A673 (cell line): ENCODE results near the gene DYNC1LI1. TPM values are rescaled to one million over a fixed set of nuclear protein-coding genes. Genes with fewer than 3 reads are reported as not detected.
"Not testable (repeated sequence)": the region's sequence is repeated elsewhere in the genome, so short reads cannot be mapped to it uniquely, and the experiment has no call there.

Source experiments
- BruUV-seq: library from RNA; stranded (reverse); fragments of 400-500 nt; replicated peaks from 2 replicates; lab custom pipeline; 2021; lab: Mats Ljungman, UMichigan
- CTCF ChIA-PET: fragments of 300-600 bp; sonication (Branson Sonifier 250); formaldehyde crosslinking; loops from one replicate; lab custom pipeline; 2022; ENCODE audit warnings: antibody characterized with exemption; lab: Charles Lee
- POLR2A ChIA-PET: fragments of 300-600 bp; sonication (Branson Sonifier 250); formaldehyde crosslinking; loops from one replicate; lab custom pipeline; 2022; ENCODE audit warnings: antibody characterized with exemption; ENCODE audit not compliant: low non-redundant PET; lab: Charles Lee
- DNase-seq: peaks from one replicate; pipeline ENCODE4 v3.0.0-alpha.2; 2015; ENCODE audit warnings: low spot score
- H3K27ac ChIP-seq: fragments of 200-600 bp; sonication (generic); 2 replicates; pipeline ENCODE4 v1.5.1; 2016; ENCODE audit warnings: mixed run types, low read depth, mild to moderate bottlenecking, mixed read lengths, antibody characterized with exemption, low read length; ENCODE audit not compliant: poor library complexity, severe bottlenecking
- H3K27me3 ChIP-seq: fragments of 200-600 bp; sonication (generic); replicated peaks from 2 replicates; pipeline ENCODE4 v1.6.1; 2017; ENCODE audit warnings: mixed run types, low read depth, mild to moderate bottlenecking, mixed read lengths, antibody characterized with exemption, low read length; ENCODE audit not compliant: insufficient read depth, poor library complexity
- H3K36me3 ChIP-seq: fragments of 200-600 bp; sonication (generic); 2 replicates; pipeline ENCODE4 v1.6.1; 2016; ENCODE audit warnings: mixed run types, mild to moderate bottlenecking, mixed read lengths, antibody characterized with exemption, low read length; ENCODE audit not compliant: insufficient read depth, poor library complexity, severe bottlenecking
- H3K4me1 ChIP-seq: fragments of 200-600 bp; sonication (generic); 2 replicates; pipeline ENCODE4 v1.6.1; 2017; ENCODE audit warnings: mixed run types, mild to moderate bottlenecking, mixed read lengths, antibody characterized with exemption, low read length; ENCODE audit not compliant: insufficient read depth, poor library complexity, severe bottlenecking
- H3K4me3 ChIP-seq: fragments of 200-600 bp; sonication (generic); 2 replicates; pipeline ENCODE4 v1.5.1; 2016; ENCODE audit warnings: low read depth, mixed run types, mild to moderate bottlenecking, mixed read lengths, low read length; ENCODE audit not compliant: poor library complexity, severe bottlenecking
- H3K9me3 ChIP-seq: fragments of 200-600 bp; sonication (generic); 2 replicates; pipeline ENCODE4 v1.6.1; 2016; ENCODE audit warnings: mixed run types, low read depth, mild to moderate bottlenecking, mixed read lengths, antibody characterized with exemption, low read length; ENCODE audit not compliant: poor library complexity, severe bottlenecking
- EZH2 ChIP-seq: fragments of 200-600 bp; sonication (generic); IDR thresholded peaks from 2 replicates; pipeline ENCODE4 v1.6.1; 2017; ENCODE audit warnings: borderline replicate concordance, low read depth, mild to moderate bottlenecking, mixed read lengths, antibody characterized with exemption, low read length; ENCODE audit not compliant: poor library complexity, severe bottlenecking
- intact Hi-C: fragments of 100-400 bp; cut with micrococcal nuclease; formaldehyde crosslinking; loops from one replicate; pipeline ENCODE4 v1.10.0; 2022; ENCODE audit not compliant: unreplicated experiment
- total RNA-seq: library from RNA; stranded (reverse); gene quantifications from 2 replicates; pipeline ENCODE4 v1.2.3, GENCODE V29; 2021
- TF ChIP-seq, protein P1 (sequence below): fragments of 300-800, 200-600 bp; sonication (generic); conservative IDR thresholded peaks from 2 replicates; pipeline ENCODE4 v1.5.1; 2017; ENCODE audit warnings: low read depth, mild to moderate bottlenecking, antibody characterized with exemption, low read length, moderate library complexity, mixed read lengths

Gene DYNC1LI1
- total RNA-seq, 1 experiment from 2014 or later = 73.1 TPM

DNA sequence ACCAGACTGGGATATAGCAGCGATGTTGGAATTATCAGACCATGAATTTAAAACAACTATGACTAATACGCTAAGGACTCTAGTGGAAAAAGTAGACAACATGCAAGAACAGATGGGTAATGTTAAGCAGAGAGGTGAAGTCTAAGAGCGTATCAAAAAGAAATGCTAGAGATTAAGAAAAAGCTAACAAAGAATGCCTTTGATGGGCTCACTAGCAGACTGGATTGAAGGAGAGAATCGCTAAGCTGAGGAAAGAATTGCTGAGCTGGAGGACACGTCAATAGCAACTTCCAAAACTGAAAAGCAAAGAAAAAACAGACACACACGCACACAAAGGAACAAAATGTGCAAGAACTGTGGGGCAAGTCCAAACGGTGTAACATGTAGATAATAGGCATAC, 48.0 kb downstream of the DYNC1LI1 start:
- POLR2A ChIA-PET = no interaction called here
- no peaks in the 10 kb centered on the region for H3K4me1 ChIP-seq
- H3K9me3 ChIP-seq = no peaks in the 10 kb centered on the region
- TF ChIP-seq, protein P1, sequence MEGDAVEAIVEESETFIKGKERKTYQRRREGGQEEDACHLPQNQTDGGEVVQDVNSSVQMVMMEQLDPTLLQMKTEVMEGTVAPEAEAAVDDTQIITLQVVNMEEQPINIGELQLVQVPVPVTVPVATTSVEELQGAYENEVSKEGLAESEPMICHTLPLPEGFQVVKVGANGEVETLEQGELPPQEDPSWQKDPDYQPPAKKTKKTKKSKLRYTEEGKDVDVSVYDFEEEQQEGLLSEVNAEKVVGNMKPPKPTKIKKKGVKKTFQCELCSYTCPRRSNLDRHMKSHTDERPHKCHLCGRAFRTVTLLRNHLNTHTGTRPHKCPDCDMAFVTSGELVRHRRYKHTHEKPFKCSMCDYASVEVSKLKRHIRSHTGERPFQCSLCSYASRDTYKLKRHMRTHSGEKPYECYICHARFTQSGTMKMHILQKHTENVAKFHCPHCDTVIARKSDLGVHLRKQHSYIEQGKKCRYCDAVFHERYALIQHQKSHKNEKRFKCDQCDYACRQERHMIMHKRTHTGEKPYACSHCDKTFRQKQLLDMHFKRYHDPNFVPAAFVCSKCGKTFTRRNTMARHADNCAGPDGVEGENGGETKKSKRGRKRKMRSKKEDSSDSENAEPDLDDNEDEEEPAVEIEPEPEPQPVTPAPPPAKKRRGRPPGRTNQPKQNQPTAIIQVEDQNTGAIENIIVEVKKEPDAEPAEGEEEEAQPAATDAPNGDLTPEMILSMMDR = no peak
- TF ChIP-seq EZH2 = no peak
- intact Hi-C loops = no loop called here
- H3K4me3 ChIP-seq = no peak overlapping the region
- CTCF ChIA-PET = no interaction called here
- no peak for DNase-seq
- H3K27ac ChIP-seq = no peak overlapping the region
- no peaks in the 10 kb centered on the region for H3K27me3 ChIP-seq
- H3K36me3 ChIP-seq = peaks cover 34% of the 10 kb centered on the region
- no TSS peak for BruUV-seq

DNA sequence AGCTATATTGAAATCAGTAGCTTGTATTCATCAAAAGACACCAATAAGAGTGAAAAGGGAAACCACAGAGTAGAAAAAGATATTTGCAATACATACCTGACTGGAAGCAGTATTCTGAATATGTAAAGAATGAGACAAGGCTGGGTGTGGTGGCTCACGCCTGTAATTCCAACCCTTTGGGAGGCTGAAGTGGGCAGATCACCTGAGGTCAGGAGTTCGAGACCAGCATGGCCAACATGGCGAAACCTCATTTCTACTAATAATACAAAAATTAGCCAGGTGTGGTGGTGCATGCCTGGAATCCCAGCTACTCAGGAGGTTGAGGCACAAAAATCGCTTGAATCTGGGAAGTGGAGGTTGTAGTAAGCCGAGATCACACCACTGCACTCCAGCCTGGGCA, 51.7 kb downstream of the DYNC1LI1 start:
- H3K27me3 ChIP-seq, H3K4me1 ChIP-seq, intact Hi-C loops, H3K9me3 ChIP-seq, POLR2A ChIA-PET, H3K4me3 ChIP-seq, DNase-seq, H3K36me3 ChIP-seq, CTCF ChIA-PET, BruUV-seq, H3K27ac ChIP-seq: not testable (repeated sequence)

DNA sequence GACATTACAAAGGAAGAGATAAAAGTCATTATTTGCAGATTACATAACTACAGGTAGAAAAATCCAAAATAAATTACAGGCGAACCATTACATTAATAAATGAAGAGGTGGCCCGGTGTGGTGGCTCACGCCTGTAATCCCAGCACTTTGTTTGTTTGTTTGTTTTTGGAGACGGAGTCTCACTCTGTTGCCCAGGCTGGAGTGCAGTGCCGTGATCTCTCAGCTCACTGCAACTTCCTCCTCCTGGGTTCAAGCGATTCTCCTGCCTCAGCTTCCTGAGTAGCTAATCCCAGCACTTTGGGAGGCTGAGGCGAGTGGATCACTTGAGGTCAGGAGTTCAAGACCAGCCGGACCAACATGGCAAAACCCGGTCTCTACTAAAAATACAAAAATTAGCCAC, 53.9 kb downstream of the DYNC1LI1 start:
- H3K27ac ChIP-seq, H3K36me3 ChIP-seq, intact Hi-C loops, H3K9me3 ChIP-seq, H3K27me3 ChIP-seq, BruUV-seq, CTCF ChIA-PET, H3K4me3 ChIP-seq, POLR2A ChIA-PET, DNase-seq, H3K4me1 ChIP-seq: not testable (repeated sequence)

DNA sequence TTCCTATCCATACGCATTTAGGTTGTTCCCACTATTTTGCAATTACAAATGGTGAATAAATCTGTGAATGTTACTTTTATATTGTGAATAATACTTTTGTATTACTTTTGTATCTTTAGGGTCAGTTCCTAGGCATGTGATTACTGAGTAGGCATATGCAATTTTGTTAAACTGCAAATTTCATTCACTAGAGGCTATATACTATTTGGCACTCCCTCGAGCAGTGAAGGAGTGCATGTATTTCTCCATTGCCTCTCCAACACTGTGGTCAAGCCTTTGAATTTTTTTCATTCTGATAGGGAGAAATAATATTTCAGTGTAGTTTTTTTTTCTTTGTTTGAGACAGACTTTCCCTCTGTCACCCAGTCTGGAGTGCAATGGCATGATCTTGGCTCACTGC, 59.7 kb downstream of the DYNC1LI1 start:
- H3K36me3 ChIP-seq = no peaks in the 10 kb centered on the region
- no peak for TF ChIP-seq EZH2
- TF ChIP-seq, protein P1 = no peak
- no peak for DNase-seq
- POLR2A ChIA-PET = no interaction called here
- H3K4me3 ChIP-seq = no peak overlapping the region
- CTCF ChIA-PET = interaction anchor here (1.0 kb wide), 1 partner anchor 150 kb away, joined by 7 read pairs; no protein-coding TSS in a partner anchor
- H3K27me3 ChIP-seq = no peaks in the 10 kb centered on the region
- H3K9me3 ChIP-seq = no peaks in the 10 kb centered on the region
- no TSS peak for BruUV-seq
- H3K27ac ChIP-seq = no peak overlapping the region
- no peaks in the 10 kb centered on the region for H3K4me1 ChIP-seq
- intact Hi-C loops = loop anchor here (5.0 kb wide), 1 partner anchor 421 kb away; no protein-coding TSS in a partner anchor
